ENCODE results near the gene ZNF426. TPM values are rescaled to one million over a fixed set of nuclear protein-coding genes. Genes with fewer than 3 reads are reported as not detected.
A peak's percentile ranks its signal among the peaks of the same experiment; 100 is the strongest.

The ZNF426 gene
- total and polyA plus RNA-seq, 2 of the 13 experiments (the other 11 are each of a cell fraction or from before 2014, with no cell fraction given), result 3.8 to 14.9 TPM

GRCh38 chr19:9538183-9539058 lies at the start of gene ZNF426 (continued):
- TF ChIP-seq CREB1 (IDR thresholded peaks at IDR 0.05), result peak; percentile 98
- peak; percentile 100 for TF ChIP-seq CREB1 (CRISPR knock-in tag; IDR thresholded peaks at IDR 0.05)
- no peak for TF ChIP-seq SALL2 (CRISPR knock-in tag; IDR thresholded peaks at IDR 0.05)
- TF ChIP-seq THAP9 (CRISPR knock-in tag; IDR thresholded peaks at IDR 0.05; ENCODE audit: borderline replicate concordance), result peak; percentile 78
- TF ChIP-seq ZNF577 (CRISPR knock-in tag; IDR thresholded peaks at IDR 0.05; ENCODE audit: borderline replicate concordance, low read depth), result no peak
- TF ChIP-seq ZNF75D (CRISPR knock-in tag; IDR thresholded peaks at IDR 0.05; ENCODE audit: borderline replicate concordance), result no peak
- TF ChIP-seq ZNF441 (CRISPR knock-in tag; IDR thresholded peaks at IDR 0.05; ENCODE audit: borderline replicate concordance), result peak; percentile 54; the same call in 1 of the 2 replicates
- no peak for TF ChIP-seq TERF1 (CRISPR knock-in tag; IDR thresholded peaks at IDR 0.05)
- 0 out of 2 replicates have a peak, but pooled peaks have one; percentile 17 for TF ChIP-seq ZSCAN29 (CRISPR knock-in tag; conservative IDR thresholded peaks at IDR 0.05)
- TF ChIP-seq ZNF550 (CRISPR knock-in tag; IDR thresholded peaks at IDR 0.05; ENCODE audit: borderline replicate concordance), result no peak
- TF ChIP-seq ZNF605 (CRISPR knock-in tag; IDR thresholded peaks at IDR 0.05), result peak; percentile 73; the same call in 1 of the 2 replicates
- TF ChIP-seq ZBTB37 (CRISPR knock-in tag; IDR thresholded peaks at IDR 0.05), result no peak; the same call in 1 of the 2 replicates
- TF ChIP-seq HOXA7 (CRISPR knock-in tag; IDR thresholded peaks at IDR 0.05), result no peak
- no peak for TF ChIP-seq ZBTB14 (CRISPR knock-in tag; IDR thresholded peaks at IDR 0.05)
- no peak for TF ChIP-seq ZBTB33 (CRISPR knock-in tag; IDR thresholded peaks at IDR 0.05)
- TF ChIP-seq KLF11 (CRISPR knock-in tag; IDR thresholded peaks at IDR 0.05), result no peak
- no peak for TF ChIP-seq PRPF4 (IDR thresholded peaks at IDR 0.05; ENCODE audit: low read depth, low read length, poor library complexity, severe bottlenecking)
- no peak for TF ChIP-seq ZFP36 (IDR thresholded peaks at IDR 0.05; ENCODE audit: borderline replicate concordance, low read depth, low read length, partially characterized antibody)
- TF ChIP-seq THAP11 (CRISPR knock-in tag; IDR thresholded peaks at IDR 0.05), result peak; percentile 91
- TF ChIP-seq ZBTB20 (CRISPR knock-in tag; IDR thresholded peaks at IDR 0.05; ENCODE audit: borderline replicate concordance, low read depth), result peak; percentile 80; the same call in 1 of the 2 replicates
